ENCODE measurements around the gene KREMEN2. TPM values are rescaled to one million over a fixed set of nuclear protein-coding genes. Genes with fewer than 3 reads are reported as not detected.

The KREMEN2 gene
- total and polyA plus RNA-seq, 9 of the 15 experiments (the other 6 are each of a cell fraction or from before 2014, with no cell fraction given), result 0.04 to 7.7 (median 1.5) TPM; not detected in 1

- TF ChIP-seq ZBTB40 (IDR thresholded peaks at IDR 0.05), result peak; percentile 88
- TF ChIP-seq ZBTB40 (CRISPR knock-in tag; IDR thresholded peaks at IDR 0.05), result no peak
- peak; percentile 75 for TF ChIP-seq NEUROD1 (IDR thresholded peaks at IDR 0.05; ENCODE audit: borderline replicate concordance, low read depth, low read length, partially characterized antibody)
- peak; percentile 69 for TF ChIP-seq ETV1 (tag; conservative IDR thresholded peaks at IDR 0.05; ENCODE audit: low read depth)
- TF ChIP-seq RUNX1 (IDR thresholded peaks at IDR 0.05; ENCODE audit: low read depth), result peak; percentile 42; the same call in 1 of the 2 replicates
- peak; percentile 25; the same call in 1 of the 2 replicates for TF ChIP-seq POLR2G (IDR thresholded peaks at IDR 0.05; ENCODE audit: low read depth, low read length)
- TF ChIP-seq ATF7 (IDR thresholded peaks at IDR 0.05), result peak; percentile 3; the same call in 1 of the 2 replicates
- TF ChIP-seq NCOR1 (IDR thresholded peaks at IDR 0.05), result peak; percentile 48
- peak; percentile 76; the same call in 1 of the 2 replicates for TF ChIP-seq HMBOX1 (IDR thresholded peaks at IDR 0.05)
- 0 out of 2 replicates have a peak, but pooled peaks have one; percentile 5 for TF ChIP-seq TAL1 (IDR thresholded peaks at IDR 0.05)
- peak; percentile 75 for TF ChIP-seq SMARCA4 (IDR thresholded peaks at IDR 0.05)
- peak; percentile 19; the same call in 1 of the 2 replicates for TF ChIP-seq HDGF (IDR thresholded peaks at IDR 0.05)
- peak; percentile 46 for TF ChIP-seq RBM39 (optimal IDR thresholded peaks at IDR 0.05; ENCODE audit: low read depth, low read length)
- no peak for TF ChIP-seq STAT6 (CRISPR knock-in tag; IDR thresholded peaks at IDR 0.05)
Observed at GRCh38 chr16:3007957-3008689, 44.0 kb downstream of the KREMEN2 start (continued).

Measured in K562 (cell line).